Measurements from ENCODE around the gene UGT2B28. TPM values are rescaled to one million over a fixed set of nuclear protein-coding genes. Genes with fewer than 3 reads are reported as not detected.
"Not testable (repeated sequence)": the region's sequence is repeated elsewhere in the genome, so short reads cannot be mapped to it uniquely, and the experiment has no call there.

Gene UGT2B28
- total RNA-seq (2014; rRNA removed; shearing (Covaris generic); ENCODE audit: low replicate concordance): not detected in 2 replicates

DNA sequence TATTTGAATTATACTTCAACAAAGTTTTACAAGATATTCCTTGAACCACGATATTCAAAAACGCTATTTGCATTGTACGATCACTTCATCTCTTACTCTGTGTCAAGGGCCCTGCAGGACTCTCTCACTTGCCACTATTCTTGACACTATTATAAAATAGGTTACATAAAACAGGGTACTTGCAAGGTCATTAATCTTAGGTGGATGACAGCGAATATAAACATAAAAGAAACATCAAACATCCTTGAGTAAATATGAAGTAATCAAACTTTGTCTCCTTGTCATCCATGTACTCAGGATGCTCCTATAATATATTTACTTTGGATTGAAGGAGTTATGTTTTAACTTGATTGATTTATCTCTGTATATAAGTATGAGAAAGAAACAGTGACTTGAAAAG is at the start of gene UGT2B28:
Gene UGT2B28, plus strand, starts transcription at position 395 of the 400 bp plus-strand sequence. CDS start 26 bp downstream, outside the sequence.
- DNase-seq (ENCODE audit: low read depth); in situ Hi-C loops (cut with HindIII; ENCODE audit: low pct_unique_long_range_greater_than_20kb, low sequenced_read_pairs): not testable (repeated sequence)

DNA sequence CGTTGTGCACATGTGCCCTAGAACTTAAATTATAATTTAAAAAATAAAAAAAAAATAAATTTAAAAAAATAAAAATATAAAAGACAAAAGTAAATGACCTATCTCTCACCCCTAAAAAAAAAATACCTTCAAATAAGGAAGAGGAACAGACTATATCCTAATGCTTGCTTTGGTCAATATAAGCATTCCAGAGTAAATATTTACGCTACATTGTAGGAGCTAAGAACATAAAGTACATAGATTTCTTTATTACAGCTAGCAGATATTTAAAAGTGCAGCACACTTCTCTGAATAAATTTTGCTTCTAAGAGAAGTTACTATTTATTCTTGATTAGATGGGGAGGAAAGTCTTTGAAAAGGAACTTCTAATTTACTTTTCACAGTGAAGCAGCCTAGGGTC is 41.2 kb upstream of the UGT2B28 start:
- no peak for DNase-seq (ENCODE audit: low read depth)
- in situ Hi-C loops (cut with HindIII; ENCODE audit: low pct_unique_long_range_greater_than_20kb, low sequenced_read_pairs): no loop called here

DNA sequence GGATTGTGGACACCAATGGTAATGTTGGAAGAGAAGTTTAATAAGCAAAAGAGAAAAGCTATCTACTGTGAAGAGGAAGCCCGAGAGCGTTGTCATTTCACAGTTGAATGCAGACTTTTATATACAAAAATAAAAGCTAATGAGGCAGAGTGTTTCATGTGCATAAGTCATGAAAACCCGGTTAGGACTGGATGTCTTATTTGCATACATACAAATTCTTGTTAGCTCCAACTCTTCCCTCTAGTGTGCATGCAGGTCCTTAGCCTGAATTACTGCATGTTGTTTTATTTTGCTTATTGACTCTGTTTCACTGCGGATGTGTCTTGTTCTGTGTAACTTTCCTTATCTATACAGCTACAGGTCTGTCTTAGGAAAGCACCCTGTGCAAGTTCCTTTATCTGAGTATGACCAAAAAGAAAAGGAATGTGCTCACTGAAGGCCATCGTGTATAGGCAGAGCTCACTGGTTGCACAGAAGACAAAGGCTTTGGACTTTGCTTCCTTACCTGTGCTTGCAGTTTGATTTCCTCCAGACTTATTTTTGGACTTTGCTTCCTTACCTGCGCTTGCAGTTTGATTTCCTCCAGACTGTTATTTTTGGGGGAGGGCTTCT is 40.6 kb upstream of the UGT2B28 start:
- DNase-seq (ENCODE audit: low read depth): peak; percentile 11
- in situ Hi-C loops (cut with HindIII; ENCODE audit: low pct_unique_long_range_greater_than_20kb, low sequenced_read_pairs): no loop called here

DNA sequence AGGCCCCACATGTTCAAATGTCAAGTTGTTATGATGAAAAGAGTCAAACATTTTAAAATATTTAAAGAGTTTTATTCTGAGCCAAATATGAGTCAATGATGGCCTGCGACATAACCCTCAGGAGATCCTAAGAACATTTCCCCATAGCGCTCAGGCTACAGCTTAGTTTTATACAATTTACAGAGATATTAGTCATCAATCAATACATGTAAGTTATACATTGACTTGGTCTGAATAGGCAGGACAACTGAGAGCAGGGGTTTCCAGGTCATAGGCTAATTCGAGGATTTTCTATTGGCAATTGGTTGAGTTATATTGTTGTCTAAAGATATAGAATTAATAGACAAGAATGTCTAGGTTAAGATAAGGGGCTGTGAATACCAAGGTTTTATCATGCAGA is 39.5 kb upstream of the UGT2B28 start:
- DNase-seq (ENCODE audit: low read depth); in situ Hi-C loops (cut with HindIII; ENCODE audit: low pct_unique_long_range_greater_than_20kb, low sequenced_read_pairs): not testable (repeated sequence)

DNA sequence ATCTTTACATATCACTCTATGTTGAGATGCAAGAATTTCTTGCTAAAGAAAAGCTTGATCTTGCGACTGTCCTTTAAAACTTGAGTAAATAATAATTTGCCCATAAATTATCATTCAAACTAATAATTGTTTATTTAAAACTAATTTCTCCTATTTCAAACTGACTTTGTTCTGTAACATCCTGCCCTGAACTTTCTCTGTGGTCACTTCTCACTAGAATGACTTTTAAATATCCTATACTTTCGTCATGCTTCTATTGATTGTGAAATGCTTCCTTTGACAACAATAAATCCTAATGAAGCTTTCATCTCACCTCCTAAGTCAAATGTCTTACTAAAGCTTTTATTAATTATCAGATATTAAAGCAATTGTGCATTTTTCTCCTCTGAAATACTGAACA is 38.5 kb upstream of the UGT2B28 start:
- DNase-seq (ENCODE audit: low read depth); in situ Hi-C loops (cut with HindIII; ENCODE audit: low pct_unique_long_range_greater_than_20kb, low sequenced_read_pairs): not testable (repeated sequence)

DNA sequence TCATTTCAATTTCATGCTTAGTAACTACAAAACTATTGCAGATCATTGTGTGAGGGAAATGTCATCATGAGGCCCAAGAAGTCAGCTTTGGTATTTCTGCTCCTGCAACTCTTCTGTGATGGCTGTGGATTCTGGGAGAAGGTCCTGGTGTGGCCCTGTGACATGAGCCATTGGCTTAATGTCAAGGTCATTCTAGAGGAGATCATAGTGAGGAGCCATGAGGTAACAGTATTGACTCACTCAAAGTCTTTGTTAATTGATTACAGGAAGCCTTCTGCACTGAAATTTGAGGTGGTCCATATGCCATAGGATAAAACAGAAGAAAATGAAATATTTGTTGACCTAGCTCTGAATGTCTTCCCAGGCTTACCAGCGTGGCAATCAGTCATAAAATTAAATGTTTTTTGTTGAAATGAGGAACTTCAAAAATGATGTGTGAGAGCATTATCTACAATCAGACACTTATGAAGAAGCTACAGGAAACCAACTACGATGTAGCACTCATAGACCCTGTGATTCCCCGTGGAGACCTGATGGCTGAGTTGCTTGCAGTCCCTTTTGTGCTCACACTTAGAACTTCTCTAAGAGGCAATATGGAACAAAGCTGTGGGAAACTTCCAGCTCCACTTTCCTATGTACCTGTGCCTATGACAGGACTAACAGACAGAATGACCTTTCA is 37.6 kb upstream of the UGT2B28 start:
- in situ Hi-C loops (cut with HindIII; ENCODE audit: low pct_unique_long_range_greater_than_20kb, low sequenced_read_pairs); DNase-seq (ENCODE audit: low read depth): not testable (repeated sequence)

DNA sequence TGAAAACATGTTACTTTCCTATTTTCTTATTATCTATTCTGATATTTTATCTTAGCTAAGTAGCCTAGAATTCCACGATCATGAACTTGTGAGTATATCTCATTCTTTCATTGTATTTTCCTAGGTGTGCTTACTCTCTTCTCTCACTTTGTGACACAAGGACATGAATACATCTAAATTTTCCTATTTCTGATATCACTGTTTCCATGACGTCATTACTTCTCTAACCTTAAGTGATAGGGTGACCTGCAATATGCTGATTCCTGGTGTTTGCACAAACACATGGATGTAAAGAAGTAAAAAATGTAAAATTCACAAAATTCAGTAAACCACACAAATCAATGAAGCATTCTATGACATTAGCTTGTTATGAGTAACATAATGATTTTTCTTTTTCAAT is 29.4 kb upstream of the UGT2B28 start:
- in situ Hi-C loops (cut with HindIII; ENCODE audit: low pct_unique_long_range_greater_than_20kb, low sequenced_read_pairs); DNase-seq (ENCODE audit: low read depth): not testable (repeated sequence)

DNA sequence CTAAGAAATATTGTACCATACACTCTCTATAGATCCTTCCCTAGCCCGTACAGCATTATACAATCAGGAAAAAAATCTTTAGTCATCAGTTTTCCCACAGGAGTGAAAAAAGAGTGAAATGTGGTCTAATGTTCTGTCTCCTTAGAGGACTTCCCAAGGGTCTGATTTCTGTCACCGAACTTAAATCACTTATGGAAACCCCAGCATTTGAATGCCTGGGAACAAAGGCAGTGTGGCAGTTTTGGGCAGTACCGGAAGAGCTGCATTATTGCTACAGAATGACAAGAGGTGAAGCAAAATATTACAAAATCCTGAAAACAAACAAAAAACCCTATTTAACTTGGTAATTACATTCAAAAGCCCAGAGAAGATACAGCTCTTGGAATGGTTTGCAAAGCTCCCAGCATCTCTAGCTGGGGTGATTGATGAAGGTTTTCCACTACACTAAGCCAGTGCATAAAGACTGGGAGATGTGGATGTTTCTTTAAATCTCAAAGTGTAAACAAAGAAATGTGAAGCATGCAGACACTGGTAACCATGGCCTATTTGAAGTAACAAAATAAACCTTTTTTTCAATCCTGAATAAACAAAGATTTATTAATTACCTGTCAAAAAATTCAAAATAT is 27.0 kb upstream of the UGT2B28 start:
- in situ Hi-C loops (cut with HindIII; ENCODE audit: low pct_unique_long_range_greater_than_20kb, low sequenced_read_pairs); DNase-seq (ENCODE audit: low read depth): not testable (repeated sequence)

DNA sequence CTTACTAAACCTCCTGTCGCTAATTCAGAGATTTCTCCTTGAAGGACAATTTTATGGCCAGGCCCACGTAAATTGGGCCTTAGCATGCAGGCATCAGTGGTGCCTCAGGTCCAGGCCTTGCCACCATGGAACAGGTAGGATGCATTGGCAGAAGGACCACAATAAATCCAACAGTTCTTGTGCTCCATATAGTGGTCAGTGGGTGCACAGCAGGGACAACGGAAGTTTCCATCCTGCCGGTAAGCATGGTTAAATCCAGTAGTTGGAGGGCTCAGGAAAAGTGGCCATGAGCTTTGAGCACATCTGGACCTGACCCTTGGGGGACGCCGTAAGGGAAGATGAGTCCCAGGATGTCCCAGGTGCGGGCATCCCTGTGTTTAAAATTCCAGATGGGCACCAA is 11.7 kb upstream of the UGT2B28 start:
- in situ Hi-C loops (cut with HindIII; ENCODE audit: low pct_unique_long_range_greater_than_20kb, low sequenced_read_pairs); DNase-seq (ENCODE audit: low read depth): not testable (repeated sequence)

DNA sequence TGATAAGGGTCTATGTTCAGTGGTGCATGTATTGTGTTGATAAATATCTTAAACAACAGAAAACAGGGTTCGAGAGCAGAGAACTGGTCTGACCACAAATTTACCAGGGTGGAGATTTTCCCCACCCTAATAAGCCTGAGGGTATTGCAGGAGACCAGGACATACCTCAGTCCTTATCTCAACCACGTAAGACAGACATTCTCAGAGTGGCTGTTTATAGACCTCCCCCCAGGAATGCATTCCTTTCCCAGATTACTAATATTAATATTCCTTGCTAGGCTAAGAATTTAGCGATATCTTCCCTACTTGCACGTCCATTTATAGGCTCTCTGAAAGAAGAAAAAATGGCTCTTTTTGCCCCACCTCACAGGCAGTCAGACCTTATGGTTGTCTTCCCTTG is 16.1 kb downstream of the UGT2B28 start:
- in situ Hi-C loops (cut with HindIII; ENCODE audit: low pct_unique_long_range_greater_than_20kb, low sequenced_read_pairs); DNase-seq (ENCODE audit: low read depth): not testable (repeated sequence)

DNA sequence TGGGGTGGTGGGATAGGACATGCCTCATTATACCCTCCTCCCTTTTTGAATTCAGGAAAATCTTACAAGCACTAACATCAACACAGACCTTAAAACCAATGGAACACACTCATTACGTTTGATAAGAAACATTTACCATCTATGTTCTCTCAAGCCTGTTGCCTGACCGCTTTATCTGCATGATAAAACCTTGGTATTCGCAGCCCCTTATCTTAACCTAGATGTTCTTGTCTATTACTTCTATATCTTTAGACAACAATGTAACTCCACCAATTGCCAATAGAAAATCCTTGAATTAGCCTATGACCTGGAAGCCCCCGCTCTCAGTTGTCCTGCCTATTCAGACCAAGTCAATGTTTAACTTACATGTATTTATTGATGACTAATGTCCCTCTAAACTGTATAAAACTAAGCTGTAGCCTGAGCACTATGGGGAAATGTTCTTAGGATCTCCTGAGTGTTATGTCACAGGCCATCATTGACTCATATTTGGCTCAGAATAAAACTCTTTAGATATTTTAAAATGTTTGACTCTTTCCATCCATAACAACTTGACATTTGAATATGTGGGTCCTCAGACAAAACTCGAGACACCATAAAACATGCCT is 28.3 kb downstream of the UGT2B28 start:
- DNase-seq (ENCODE audit: low read depth); in situ Hi-C loops (cut with HindIII; ENCODE audit: low pct_unique_long_range_greater_than_20kb, low sequenced_read_pairs): not testable (repeated sequence)

DNA sequence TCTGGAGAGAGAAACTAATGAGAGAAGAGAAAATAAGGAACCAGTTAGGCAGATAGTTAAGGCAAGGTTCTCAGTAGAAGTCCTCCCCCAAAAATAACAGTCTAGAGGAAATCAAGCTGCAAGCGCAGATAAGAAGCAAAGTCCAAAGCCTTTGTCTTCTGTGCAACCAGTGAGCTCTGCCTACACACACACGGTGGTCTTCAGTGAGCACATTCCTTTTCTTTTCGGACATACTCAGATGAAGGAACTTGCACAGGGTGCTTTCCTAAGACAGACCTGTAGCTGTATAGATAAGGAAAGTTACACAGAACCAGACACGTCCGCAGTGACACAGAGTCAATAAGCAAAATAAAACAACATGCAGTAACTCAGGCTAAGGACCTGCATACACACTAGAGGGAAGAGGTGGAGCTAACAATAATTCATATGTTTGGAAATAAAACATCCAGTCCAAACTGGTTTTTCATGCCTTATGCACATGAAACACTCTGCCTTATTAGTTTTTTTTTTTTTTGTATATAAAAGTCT is 29.3 kb downstream of the UGT2B28 start:
- DNase-seq (ENCODE audit: low read depth); in situ Hi-C loops (cut with HindIII; ENCODE audit: low pct_unique_long_range_greater_than_20kb, low sequenced_read_pairs): not testable (repeated sequence)

DNA sequence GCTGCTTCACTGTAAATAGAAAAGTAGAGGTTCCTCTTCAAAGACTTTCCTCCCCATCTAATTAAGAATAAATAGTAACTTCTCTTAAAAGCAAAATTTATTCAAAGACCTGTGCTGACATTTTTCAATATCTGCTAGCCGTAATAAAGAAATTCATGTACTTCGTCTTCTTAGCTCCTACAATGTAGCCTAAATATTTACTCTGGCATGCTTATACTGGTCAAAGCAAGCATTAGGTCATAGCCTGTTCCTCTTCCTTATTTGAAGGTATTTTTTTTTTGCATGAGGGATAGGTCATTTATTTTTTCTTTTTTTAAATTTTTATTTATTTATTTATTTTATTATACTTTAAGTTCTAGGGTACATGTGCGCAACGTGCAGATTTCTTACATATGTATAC is 30.0 kb downstream of the UGT2B28 start:
- in situ Hi-C loops (cut with HindIII; ENCODE audit: low pct_unique_long_range_greater_than_20kb, low sequenced_read_pairs); DNase-seq (ENCODE audit: low read depth): not testable (repeated sequence)

DNA sequence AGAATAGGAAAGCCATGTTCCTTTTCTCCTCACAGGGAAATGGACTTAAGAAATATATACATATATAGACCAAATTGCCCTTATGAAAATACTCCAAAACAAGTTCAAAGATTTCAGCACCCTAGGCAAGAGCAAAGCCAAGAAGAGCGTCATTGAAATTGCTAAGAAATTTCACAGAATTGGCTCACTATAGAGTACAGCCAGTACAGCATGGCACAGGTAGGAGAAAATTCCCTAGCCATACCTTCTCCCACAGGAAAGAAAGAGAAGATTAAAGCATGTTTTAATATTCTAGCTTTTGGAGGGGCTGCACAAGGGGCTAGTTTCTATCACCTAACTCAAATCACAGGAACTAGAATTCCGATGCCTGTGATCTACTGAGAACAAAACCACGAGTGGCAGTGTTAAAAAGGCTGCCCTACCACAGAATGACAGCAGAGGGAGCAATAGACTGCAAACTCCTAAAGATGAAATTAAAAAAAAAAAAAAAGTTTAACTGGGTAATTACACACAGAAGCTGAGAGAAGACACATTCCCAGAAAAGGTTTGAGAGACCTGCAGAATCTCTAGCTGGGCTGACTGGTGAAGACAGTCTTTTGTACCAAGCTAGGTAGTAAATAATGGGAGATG is 37.5 kb downstream of the UGT2B28 start:
- in situ Hi-C loops (cut with HindIII; ENCODE audit: low pct_unique_long_range_greater_than_20kb, low sequenced_read_pairs): not testable (repeated sequence)
- peak; percentile 61 for DNase-seq (ENCODE audit: low read depth)

DNA sequence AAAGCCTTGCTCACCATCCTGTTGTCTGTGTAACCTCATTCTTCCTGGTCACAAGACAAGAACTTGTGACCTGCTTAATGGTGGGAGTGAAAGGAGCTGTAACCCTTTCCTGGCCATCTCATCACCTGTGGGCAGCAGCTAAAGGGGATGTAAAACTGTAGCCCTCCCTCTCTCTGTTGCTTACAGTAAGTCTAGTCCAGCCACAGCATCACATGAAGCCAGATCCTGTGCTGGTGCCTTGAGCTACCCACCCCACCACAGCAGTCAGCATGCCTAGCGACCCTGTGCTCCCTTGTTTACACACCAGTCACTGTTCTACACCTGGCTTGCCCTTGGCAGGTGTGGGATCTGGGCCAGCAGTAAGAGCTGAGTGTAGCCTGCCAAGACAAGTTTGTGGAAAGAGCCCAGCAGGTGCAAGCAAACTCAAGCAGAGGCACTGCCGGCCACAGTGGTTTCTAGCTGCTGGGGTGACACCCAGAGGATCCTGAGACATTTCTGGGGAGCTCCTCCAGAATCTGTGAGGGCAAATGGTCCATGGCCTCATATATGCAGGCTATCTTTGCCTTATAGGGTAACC is 41.0 kb downstream of the UGT2B28 start:
- no peak for DNase-seq (ENCODE audit: low read depth)
- in situ Hi-C loops (cut with HindIII; ENCODE audit: low pct_unique_long_range_greater_than_20kb, low sequenced_read_pairs): no loop called here

DNA sequence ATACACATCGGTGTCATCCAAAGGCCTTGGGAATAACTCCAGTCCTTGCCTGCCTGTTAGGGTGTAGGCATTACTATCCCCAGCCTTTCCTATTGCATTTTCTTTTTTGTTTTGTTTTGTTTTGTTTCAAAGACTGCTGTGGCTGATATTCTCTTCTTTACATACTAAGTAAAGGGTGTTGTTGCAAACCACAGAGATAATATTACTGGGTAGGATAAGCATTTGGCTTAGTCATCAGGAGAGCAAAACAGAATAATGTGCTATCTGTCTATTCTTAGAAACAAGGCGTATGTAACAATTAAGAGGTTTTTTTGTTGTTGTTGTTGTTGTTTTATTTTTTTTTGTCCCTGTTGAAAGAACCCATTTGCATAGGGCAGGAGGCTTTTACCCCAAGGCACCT is 41.8 kb downstream of the UGT2B28 start:
- peak; percentile 23 for DNase-seq (ENCODE audit: low read depth)
- in situ Hi-C loops (cut with HindIII; ENCODE audit: low pct_unique_long_range_greater_than_20kb, low sequenced_read_pairs): no loop called here

DNA sequence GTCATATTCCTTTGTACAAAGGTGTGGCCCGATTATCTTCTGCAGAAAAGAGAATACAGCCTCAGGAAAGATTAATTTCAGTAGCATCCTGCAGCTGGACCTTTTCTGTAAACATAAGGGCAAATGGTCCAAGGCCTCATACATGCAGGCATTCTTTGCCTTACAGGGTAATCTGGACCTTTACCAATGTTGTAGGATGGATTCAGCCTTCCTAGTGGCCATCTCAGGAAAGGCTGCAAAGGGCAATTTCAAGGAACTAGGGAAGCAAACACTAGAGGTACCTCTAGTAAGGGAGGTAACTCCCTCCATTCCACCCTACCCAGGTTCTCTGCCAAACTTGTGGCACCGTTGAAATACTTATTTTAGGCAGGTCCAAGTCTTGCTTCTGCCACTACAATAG is 43.0 kb downstream of the UGT2B28 start:
- in situ Hi-C loops (cut with HindIII; ENCODE audit: low pct_unique_long_range_greater_than_20kb, low sequenced_read_pairs): no loop called here
- DNase-seq (ENCODE audit: low read depth): no peak

Data from Caki2 (cell line).